Stimulated activated CD8-positive, alpha-beta memory T cell treated with anti-CD3 and anti-CD28 coated beads, Interleukin-15, amount 100 ng/mL, for 1 hour (primary cell): ENCODE results near the gene CEP72.
"Not testable (repeated sequence)": the region's sequence is repeated elsewhere in the genome, so short reads cannot be mapped to it uniquely, and the experiment has no call there.

Source experiments
- DNase-seq: peaks from one replicate; pipeline ENCODE4 v3.0.0-alpha.2; 2020; ENCODE audit warnings: low read depth

Gene CEP72

DNA sequence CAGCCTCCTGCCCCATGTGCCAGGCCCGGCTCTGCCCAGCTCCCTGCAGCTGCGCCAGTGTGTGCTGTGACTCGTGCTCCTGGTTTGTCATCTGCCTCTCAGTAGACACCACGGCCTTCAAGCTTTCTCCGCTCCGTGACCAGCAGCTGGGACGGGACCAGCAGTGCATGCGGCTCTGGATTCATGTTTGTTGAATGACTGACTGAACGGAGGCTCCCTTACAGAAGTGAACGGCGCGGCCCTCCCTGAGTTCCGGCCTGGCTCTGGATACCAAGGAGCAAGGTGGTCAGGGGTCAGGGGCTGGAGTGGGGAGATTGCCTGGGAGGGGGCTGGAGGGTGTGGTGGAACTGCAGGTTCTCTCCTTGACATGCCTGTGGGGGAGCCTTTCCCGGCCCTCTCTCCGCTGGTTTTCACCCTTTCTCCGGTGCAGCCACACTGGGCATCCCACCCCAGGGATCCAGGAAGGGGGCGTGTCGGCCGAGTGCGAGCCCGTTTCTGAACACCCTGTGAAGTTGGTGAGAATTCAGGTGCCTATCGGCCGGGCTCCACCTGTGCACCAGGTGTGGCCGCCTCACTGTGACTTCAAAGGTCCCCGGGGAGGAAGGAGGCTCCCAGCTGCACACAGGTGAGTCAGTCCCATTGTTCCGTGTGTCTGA, 11.1 kb upstream of the CEP72 start:
- no peak for DNase-seq

DNA sequence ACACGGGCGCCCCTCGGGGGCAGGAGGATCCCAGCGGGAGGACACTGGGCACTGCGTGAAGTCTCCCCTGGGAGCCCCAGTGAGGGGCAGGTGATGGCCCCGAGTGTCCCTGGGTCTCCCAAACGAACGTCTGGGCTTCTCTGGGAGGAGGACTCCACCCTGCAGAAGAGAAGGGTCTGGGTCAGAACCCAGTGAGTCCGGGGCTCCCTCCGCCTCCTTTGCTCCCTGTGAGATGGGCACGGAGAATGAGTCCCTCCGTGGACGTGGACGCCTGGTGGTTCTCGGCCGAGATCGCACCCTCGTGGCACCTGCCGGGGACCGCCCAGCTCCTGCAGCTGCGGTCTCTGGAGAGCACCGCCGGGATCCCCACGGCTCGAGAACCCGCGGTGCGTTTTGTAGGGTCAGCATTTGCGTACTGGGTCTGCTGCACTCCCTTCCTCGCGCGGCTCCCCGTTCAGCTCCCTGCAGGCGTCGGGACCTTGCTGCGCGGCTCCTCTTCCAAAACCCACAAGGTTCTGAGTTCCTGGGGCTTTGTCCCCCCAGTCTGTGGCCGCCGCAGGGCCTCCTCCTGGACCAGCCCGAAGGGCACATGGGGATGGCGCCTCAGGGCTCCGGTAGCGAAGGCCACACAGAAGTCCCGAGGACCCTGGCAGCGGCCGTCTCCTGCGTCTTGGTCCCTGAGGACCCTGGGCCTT, 10.2 kb upstream of the CEP72 start:
- no peak for DNase-seq

DNA sequence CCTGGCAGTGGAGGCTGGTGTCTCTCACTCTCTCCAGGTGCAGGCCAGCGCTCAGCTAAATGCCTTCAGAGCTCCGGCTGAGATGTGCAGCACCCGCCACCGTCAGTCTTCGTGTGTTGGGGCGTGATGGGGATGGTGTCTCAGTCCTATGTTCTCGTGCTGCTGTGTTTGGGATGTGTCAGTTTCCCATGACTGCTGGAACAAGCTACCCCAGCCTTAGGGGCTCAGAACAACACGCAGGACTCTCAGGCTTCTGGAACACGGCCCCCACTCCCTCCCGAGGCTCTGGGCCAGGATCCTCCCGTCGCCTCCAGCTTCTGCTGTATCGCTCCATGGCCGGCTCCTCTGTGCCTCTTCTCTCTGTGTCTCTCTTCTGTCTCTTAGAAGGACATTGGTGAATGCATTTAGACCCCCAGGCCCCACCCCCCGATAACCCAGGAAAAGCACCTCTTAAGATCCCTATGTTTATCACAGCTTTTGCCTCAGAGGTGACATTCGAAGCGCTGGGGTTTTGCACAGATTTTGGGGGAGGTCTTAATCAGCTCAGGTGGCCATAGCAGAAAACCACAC, 9.6 kb upstream of the CEP72 start:
- DNase-seq = no peak

GRCh38 chr5:603081-603998, 8.8 kb upstream of the CEP72 start:
- DNase-seq = no peak

DNA sequence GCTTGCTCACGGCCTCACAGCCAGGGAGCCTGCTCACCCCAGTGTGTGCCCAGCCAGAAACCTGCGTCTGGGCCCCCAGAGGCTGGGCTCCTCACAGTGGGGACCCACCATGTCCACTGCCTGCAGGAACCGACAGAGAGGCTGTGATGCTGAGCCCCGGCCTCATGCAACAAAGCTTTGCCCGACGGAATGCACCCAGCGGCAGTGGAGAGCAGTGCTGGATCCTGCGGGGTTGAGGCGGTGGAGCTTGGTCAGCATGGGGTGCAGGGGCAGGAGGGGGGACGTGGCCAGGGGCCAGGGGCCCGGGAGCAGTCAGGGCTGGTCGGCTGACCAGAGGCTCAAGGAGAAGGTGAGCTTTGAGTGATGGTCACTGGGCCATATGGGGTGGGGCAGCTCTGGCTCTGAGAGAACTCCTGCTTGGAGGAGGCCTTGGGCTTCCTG, 7.7 kb upstream of the CEP72 start:
- DNase-seq = no peak

DNA sequence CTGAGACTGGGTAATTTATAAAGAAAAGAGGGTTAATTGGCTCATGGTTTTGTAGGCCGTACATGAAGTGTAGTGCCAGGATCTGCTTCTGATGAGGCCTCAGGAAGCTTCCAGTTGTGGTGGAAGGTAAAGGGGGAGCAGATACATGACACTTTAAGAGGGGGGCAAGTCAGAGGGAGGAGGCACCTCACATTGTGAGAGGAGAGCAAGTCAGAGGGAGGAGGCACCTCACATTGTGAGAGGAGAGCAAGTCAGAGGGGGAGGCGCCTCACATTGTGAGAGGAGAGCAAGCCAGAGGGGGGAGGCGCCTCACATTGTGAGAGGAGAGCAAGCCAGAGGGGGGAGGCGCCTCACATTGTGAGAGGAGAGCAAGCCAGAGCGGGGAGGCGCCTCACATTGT, 7.0 kb upstream of the CEP72 start:
- DNase-seq = not testable (repeated sequence)

GRCh38 chr5:606061-606460, 6.1 kb upstream of the CEP72 start:
- DNase-seq = no peak

DNA sequence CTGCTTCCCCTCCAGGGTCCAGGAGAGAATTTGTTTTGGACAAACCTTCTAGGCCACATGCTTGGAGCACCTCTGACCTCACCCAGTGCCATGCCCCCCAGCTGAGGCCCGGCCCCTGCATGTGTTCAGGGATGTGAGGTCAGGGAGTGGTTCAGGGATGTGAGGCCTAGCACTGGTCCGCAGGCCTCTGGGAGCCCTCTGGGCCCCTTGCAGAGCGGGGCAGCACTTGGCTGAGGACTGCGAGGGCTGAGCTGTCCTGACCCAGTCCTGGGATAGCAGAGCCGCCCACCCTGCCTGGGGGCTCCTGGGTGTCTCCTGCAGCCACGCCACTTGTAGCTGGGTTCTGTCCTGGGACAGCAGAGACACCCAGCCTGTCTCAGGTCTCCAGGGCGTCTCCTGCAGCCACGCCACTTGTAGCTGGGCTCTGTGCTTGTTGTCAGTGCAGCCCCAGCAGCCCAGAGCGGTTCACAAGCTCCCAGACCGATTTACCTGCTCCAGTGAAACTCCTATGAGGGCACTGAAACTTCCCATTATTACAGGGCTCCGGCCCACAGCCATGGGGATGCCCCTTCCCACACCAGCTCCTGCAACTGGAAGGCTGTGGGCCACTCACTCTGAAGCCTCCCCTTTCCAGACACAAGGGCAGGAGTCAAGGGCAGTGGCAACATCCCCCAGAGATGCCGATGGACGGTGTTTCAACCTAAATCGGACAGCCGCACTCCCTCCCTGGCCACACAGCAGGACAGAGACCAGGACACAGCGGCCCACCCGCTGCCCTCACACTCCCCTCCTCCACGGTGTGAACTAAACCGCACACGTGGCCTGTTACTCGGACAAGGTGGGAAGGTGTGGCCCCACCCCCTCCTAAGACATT, 5.4 kb upstream of the CEP72 start:
- DNase-seq = no peak

DNA sequence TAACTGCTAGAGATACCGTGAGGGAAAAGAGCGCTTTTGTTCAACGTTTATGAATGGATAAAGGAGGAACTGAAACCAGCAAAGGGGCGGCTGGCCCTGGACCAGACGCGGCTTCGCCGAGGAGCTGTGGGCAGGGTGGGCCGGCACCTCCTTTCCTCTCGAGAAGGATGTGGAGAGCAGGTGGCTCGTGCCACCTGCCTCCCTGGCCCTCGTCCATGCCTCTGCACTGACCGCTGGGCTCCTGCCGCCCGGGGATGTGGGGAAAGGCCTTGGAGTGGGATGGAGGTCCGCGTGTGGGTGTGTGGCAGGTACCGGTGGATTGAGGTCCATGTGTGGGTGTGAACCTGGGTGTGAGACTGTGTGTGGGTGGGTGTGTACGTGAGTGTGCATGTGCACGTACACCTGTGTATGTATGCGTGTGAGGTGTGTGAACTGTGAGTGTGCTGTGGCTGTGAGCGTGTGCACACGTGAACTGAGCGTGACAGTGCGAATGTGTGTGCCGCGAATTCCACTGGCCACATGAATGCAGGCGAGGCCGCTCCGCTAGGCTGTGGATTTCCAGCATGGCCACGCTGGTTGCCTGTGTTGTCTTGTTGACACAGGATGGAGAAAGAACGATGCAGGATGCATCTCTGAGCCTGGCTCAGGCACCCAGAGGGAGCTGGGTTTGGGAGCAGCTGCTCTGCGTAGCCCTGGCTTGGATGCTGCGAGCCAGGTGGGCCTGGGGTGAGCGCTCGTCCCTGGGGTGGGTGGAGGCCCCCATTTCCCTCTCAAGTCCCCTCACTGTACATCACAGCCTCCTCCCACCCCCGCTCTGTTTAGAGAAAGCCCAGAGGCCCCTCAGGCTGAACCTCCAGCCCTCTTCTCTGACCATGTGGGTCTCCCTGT, 4.4 kb upstream of the CEP72 start:
- DNase-seq = no peak

GRCh38 chr5:608429-609370, 3.4 kb upstream of the CEP72 start:
- no peak for DNase-seq

DNA sequence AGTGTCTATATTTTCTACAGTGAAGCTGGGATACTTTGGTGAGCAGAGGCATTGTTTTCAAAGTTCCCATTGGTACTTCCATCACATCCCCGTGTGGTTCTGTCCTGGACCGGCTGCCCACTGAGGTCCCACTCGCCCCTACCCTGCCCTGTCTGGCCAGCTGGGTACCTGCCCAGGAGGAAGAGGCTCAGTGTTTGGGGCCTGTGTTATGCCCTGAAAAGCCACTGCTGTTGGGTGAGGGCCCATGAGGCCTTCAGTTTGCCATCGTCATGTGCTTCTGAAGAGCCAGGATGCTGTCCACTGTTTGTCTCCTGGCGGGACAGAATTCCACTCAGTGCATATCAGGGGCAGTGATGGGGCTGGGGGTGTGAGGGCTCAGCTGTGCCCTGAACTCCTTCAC, 2.6 kb upstream of the CEP72 start:
- DNase-seq = no peak

- DNase-seq = no peak
Observed at GRCh38 chr5:610011-610743, 2.0 kb upstream of the CEP72 start.

DNA sequence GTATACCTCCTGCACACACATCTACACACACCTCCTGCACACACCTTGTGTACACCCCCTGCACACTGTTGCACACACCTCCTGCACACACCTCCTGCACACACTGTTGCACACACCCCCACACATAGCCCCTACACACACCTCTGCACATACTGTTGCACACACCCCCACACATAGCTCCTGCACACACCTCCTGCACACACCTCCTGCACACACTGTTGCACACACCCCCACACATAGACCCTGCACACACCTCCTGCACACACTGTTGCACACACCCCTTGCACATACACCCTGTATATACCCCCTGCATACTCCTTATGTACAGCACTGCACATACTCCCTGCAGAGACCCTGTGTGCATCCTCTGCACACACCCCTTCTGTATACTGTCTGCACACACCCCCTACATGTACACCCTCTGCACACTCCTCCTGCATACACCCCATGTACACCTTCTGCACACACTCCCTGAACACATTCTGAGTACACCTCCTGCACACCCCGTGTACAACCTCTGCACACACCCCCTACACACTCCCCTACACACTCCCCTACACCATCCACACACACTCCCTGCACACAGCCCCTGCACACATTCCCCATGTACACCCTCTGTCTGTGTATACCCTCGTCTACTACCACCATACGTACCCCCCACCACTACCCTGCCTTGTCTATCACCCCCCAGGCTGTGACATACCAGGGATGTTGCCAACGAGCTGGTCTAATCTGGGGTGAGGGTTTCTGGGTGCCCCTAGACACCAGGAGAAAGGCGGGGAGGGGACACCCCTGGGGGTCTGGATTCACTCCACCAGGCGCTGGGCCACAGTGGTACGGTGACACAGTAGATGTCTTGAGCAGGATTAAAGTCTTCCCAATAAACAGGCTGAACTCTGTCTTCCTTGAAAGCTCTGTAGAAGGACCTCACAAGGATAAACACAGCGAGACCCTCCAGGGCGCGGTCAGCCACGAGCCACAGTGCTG, 1.1 kb upstream of the CEP72 start:
- no peak for DNase-seq

DNA sequence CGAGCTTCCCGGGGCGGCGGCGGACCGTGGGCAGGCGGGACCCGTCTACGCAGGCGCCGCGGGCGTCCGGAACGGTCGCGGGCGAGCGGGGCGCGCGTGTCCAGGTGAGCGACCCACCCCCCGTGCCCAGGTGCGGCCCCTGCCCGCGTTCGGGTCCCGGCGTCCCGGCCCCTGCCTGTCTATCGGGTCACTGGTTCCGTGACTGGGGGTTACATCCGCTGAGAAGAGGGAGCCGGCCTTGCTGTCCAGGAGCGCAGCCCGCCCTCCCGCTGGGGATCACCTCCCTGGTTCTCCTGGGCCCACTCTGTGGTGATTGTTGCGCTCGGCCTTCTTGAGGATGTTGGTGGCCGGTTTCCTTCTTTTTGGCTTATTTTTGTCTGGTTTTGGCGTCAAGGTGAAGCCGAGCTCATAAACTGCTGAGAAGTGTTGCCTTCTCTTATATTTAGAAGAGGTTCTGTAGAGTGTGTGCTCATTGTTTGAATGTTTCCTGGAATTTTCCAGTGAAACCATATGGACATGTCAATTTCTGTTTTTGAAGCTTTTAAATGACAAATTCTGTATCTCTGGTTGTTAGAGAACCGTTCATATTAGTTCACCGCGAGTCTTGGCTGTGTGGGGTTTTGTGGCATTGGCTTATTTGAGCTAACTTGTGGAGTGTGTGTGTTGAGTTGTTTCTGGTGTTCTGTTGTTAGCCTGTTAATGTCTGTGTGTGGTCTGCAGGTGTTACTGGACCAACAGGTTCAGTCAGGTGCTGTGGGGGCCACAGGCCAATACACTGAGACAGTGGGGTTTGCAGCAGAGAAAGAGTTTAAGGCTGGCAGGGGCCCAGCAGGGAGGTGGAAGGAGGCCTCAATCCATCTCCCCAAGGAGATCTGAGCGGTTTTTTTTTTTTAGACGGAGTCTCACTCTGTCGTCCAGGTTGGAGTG, 621 bp downstream of the CEP72 start:
- DNase-seq = no peak

DNA sequence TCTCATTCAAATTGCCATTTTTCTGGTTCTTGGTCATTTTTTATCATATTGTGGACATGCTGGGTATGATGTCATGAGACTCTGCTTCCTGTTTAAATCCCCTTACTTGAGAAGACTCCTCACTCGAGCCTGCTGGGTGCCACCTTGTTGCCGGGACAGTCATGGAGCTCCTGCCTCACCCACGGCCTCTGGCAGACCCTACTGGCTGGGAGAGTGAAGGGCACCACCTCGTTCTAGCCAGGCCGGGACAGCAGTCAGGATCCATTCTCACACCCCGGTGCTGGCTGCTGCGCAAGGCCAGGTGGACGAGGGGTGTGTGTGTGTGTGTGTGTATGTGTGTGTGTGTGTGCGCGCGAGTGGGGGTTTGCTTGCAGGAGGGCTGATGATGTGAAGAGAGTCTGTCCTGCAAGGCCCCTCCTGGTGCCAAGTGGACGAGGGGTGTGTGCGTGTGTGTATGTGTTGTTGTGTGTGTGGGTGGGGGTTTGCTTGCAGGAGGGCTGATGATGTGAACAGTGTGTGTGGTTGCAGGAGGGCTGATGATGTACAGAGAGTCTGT, 4.4 kb downstream of the CEP72 start:
- DNase-seq = no peak

- no peak for DNase-seq
Observed at GRCh38 chr5:617896-618295, 5.8 kb downstream of the CEP72 start.
